T-helper 2 cell treated with Interferon-gamma antibody and Interleukin-4, amounts not matched to agents 100 ng/mL and 5 ng/mL, for 36 hours (primary cell): ENCODE results near the gene CCDC191. TPM values are rescaled to one million over a fixed set of nuclear protein-coding genes. Genes with fewer than 3 reads are reported as not detected.

Experiments
- intact Hi-C: fragments of 100-400 bp; cut with micrococcal nuclease; formaldehyde crosslinking; loops from one replicate; pipeline ENCODE4 v1.15.1; 2023
- total RNA-seq: library from RNA; stranded (reverse); gene quantifications from 2 replicates; pipeline ENCODE4 v1.2.3, GENCODE V29; 2022

The CCDC191 gene, protein sequence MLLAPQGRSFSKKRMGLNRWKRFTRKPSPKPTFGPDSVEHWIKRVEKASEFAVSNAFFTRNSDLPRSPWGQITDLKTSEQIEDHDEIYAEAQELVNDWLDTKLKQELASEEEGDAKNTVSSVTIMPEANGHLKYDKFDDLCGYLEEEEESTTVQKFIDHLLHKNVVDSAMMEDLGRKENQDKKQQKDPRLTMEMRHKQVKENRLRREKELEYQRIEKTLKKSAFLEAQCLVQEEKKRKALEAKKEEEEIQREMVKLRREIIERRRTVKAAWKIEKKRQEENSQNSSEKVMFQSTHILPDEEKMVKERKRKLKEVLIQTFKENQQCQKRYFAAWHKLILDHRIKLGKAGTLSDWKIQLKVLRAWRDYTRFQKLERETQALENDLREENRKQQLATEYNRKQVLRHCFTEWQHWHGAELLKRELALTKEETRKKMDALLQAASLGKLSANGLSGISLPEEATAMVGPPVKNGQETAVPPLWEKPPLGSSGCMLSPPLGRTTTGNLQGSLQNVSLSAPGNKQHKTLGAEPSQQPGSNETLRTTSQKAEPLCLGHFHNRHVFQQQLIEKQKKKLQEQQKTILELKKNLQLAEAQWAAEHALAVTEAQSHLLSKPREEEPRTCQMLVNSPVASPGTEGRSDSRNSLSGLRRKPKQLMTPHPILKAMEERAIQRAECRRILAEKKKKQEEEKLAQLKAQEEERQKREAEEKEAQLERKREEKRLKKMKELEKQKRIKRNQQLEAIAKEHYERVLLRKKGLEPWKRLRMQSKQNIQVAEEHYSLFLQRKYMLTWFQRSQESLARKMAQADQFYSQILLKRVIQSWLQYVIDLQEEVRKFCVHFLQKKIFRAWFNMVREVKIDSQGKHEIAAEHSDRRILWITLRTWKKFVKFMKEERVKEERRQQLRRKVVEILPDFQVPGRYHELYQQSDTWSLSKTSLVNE
- 3.0 TPM in 2 replicates for total RNA-seq

DNA sequence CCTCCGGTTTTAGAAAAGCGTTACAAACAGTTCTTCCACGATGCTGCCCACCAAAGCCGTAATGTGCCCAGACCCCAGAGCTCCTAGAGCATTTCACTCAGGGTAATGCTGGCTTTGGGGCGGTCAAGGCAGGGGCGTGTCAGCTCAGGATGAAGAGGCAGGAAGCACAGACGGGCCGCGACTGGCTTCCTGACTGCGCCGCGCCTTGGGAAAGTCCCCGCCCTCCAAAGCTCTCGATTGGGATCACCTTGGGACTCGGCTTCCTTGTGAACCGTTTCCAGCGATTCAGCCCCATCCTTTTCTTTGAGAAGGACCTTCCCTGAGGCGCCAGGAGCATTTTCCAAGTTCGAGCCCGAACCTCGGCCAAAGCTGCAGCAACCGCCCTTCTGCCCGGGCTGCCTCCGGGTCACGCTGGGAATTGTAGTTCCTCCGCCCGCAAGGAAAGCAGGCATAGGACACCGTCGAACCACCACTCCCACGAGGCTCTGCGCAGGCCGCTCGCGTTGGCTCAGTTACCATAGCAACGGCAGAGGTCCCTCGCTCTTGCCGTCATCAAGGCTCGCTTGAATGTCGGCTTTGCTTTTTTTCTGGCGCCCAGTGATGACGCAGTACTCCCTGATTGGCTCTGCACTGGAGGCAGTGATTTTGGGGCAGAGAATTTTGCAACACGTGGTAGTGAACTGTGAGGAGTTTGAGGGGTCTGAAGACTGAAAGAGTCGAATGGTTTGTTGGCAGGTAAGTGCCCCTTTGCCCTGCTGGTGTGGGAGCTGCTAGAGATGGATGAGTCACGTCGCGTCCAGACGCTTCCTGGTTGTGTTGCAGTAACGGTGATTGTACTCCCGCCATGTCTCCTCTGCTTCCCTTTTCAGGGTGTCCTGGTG, at the start of gene CCDC191, which contains the start of gene QTRT2:
CCDC191 (minus strand) TSS at position 397 of the 881 bp plus-strand sequence; CDS start at position 337, 60 bp downstream.
QTRT2 (plus strand) TSS at position 608 of the 881 bp plus-strand sequence. CDS start 8,521 bp downstream, outside the sequence.
- intact Hi-C loops = loop anchor here (1.0 to 5.0 kb wide), 8 partner anchors 109 to 1726 kb away; partner anchors contain the start of genes GRAMD1C, NAA50, SLC35A5 and USF3

DNA sequence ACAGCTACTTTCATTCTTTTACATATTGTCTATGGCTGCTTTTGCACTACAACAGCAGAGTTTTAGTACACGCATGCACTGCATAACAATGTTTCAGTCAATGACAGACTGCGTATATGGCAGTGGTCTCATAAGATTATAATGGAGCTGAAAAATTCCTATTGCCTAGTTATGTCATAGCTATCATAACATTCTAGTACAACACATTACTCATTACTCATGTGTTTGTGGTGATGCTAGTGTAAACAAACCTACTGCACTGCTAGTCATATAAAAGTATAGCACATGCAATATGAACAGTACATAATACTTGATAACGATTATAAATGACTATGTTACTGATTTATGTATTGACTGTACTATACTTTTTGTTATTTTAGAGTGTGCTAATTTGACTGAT, 48.1 kb upstream of the CCDC191 start:
- intact Hi-C loops = no loop called here

DNA sequence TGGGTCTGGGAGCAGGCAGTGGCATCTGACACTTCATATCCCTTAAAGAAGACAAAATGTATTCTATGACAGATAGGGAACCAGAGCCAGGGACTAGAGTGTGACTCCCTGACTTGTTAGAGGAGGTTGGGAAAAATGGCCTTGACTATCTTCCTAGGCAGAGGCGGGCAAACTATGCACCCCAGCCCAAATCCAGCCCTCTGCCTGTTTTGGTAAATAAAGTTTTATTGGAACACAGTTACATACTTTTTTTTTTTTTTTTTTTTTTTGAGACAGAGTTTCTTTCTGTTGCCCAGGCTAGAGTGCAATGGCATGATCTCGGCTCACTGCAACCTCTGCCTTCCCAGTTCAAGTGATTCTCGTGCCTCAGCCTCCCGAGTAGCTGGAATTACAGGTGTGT, 47.5 kb upstream of the CCDC191 start:
- intact Hi-C loops = no loop called here

DNA sequence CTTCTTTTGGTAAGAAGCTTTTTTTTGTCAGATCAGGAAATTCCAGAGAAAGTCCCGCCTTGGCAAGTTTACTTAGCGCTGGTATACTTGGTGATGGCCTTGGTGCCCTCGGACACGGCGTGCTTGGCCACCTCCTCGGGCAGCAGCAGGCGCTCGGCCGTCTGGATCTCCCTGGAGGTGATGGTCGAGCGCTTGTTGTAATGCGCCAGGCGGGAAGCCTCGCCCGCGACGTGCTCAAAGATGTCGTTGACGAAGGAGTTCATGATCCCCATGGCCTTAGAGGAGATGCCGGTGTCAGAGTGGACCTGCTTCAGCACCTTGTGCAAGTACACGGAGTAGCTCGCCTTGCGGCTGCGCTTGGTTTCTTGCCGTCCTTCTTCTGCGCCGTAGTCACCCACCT, 46.9 kb upstream of the CCDC191 start:
- intact Hi-C loops = no loop called here

DNA sequence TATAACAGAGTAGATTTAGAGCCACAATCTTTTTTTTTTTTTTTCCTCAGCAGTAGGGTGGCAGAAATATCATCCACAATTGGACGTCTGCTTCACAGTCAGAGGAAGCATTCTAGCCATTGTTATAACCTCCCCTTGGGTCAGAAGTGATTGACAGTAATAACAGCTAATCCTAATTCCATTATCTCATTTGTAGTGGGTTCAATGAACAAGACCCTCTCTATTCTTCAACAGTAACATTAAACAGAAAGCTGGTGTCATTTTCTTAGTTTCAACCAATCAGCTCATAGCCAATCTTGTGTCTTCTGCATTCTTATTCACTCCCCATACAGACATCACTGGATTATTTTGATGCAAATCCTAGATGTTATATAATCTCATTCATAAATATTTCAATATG, 44.8 kb upstream of the CCDC191 start:
- intact Hi-C loops = no loop called here

DNA sequence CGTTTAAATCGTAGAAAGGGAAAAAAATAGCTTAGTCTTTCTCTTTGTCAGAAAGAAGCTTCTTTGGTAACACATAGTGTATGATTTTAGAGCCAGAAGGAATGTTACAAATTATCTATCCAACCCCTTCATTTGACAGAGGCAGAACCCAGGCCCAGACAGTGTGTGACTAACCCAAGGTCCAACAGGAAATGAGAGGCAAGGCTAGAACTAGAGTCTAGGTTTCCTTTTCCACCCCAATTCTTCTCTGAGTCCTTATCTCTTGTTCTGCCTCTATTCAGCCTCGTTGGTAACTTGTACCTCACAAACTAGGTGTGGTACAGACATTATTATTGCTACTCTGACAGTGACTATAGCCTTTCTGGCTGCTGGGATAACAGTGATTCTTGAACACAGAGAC, 39.5 kb upstream of the CCDC191 start:
- intact Hi-C loops = no loop called here

DNA sequence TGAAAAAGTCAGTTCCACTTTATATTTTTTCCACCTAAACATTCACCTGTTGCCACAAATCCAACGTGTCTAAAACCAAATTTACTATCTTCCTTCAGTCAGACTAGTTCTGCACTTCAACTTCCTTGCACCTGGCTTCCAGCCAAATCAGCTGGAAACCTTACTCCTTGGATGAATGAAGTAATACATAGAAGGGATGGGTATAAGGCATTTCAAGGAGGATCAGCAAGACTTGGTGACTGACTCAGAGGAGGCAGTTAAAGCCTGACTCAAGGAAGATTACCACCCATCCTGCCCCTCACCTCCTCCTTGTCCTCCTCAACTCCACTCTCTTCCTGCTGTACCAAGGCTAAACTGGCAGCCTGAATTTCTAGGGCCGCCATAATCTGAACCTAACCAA, 37.3 kb upstream of the CCDC191 start:
- intact Hi-C loops = no loop called here

DNA sequence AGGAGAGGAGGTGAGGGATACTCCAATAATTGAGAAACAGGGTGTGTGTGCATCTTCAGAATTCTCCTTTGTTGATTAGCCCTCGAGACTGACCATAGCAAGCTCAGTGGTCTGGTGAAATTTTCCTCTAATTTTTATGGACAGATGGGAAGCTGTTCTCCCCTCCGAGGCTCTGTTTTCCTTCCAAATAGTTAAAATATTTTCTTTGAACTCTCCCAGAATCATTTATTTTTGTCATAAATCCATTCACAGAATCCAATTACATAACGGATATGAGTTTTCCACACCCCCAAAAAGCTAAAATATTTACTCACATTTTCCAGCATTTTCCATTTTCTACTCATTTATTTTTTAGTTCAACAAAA, 36.7 kb upstream of the CCDC191 start:
- intact Hi-C loops = no loop called here

DNA sequence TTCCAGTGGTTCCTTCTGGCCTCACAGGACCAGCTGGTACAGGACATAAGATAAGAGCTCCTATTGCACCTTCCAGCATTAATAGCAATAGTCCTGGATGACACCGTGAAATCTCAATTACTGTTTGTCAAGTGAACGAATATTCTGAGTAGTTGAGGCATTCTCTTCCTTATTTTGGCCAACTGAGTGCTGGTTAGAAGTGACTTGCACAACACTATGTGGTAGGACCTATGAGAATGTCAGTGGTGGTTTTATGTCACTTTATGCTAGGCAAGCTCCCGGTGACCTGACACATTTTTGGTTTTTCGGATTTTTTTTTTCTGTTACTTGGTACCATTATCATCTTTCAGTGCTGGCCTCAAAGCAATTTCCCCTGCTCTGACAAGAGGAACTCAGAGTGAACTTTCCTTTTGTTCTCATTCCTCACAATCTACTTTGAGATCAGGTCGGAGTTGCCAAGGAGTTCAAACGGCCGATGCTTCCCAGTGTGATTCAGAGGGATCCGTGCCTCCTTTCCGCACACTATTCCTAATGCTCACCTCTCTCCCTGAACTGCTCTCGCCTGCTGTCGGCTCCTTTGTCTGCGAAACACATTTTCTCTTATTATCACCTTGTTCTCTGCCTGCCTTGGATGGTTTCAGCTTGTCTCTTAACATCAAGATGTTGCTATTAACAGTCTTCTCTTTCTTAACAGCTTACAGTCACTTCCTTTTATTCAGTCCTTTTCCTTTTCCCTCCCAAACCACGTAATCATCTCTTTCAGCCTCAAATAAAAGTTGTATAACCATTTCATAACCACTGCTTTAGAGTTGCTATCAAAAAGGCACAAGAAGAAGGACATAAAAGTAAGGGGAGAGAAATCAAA, 36.1 kb upstream of the CCDC191 start:
- intact Hi-C loops = no loop called here

DNA sequence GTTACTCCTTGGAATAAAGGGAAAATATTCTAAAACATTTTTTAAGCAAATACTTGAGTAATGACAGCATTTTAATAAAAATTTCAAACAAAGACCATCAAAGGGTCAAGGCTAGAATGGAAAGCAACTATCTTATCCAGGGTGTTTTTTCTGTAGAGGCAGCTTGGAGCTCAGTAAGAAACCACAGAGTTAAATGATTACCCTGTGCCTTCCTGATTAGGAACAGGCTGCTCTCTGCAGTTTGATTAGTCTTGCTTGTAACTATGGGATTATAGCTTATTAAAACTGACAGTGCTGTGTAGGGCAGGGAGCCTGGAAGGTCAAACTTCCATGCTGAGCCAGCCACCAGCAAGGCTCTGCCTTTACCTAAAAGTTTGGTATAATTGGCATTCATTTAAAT, 33.3 kb upstream of the CCDC191 start:
- intact Hi-C loops = no loop called here

DNA sequence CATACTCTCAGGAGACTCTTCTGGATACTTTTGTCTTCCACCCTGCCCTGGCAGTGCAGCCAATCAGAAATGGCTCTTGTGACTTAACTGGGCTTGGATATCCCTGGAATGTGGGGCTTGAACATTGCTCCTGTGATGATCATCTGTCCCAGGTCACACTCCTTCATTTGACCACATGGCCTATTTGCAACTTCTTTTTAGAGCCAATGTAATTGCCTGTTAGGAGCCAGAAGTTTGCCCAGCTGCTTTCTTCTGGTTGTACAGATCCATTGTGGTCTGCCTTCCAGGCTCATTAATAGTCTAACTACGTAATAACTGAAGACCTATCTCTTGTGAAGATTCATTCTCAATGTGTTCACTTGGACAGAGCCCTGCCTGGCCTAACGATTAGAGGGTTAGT, 30.0 kb upstream of the CCDC191 start:
- intact Hi-C loops = no loop called here

DNA sequence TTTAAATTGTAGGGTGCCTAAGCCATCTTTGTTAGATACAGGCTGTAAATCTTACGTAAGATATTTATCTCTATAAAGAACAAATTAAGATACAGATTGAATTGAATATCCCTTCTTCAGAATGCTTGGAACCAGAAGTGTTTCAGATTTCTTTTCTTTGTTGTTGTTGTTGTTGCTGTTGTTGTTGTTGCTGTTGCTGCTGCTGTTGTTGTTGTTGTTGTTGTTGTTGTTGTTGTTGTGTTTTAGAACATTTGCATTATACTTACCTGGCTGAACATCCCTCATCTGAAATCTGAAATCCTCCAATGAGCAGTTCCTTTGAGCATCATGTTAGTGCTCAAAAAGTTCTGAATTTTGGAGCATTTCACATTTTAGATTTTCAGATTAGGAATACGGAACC, 26.8 kb upstream of the CCDC191 start:
- intact Hi-C loops = no loop called here

DNA sequence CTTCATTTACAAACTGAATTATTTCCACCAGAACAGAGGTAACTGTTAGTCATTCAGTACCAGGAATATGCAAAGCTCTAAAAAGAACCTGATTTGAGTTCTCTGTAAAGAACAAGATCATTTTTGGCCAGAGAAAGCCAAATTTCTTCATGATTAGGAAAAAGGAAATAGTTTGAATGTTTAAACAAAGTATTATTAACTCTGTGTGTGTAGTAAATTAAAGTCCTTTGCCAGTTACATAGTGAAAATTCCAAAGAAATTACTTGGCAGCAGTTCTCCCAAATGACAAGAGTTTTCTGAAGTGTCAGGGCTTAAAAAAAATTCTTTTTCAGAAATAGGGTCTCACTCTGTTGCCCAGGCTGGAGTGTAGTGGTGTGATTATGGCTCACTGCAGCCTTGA, 24.7 kb upstream of the CCDC191 start:
- intact Hi-C loops = no loop called here

DNA sequence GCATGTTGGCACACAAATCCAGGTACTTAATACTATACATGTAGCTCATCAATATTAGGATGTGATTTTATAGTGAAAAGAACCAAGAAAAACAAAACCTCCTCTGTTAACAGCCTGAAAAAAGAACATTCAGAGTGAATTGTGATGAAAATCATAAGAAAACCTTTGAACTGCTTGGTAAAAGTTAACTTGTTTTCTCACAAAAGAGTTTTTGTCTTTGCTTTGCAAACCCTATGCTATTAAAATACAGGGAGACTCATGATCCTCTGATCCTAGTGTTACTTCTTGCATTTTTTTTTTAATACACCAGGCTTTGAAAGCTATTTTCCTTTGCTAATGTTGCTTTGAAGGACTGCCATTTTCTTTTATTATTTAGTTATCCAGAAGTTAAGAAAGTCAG, 23.9 kb upstream of the CCDC191 start:
- intact Hi-C loops = no loop called here

DNA sequence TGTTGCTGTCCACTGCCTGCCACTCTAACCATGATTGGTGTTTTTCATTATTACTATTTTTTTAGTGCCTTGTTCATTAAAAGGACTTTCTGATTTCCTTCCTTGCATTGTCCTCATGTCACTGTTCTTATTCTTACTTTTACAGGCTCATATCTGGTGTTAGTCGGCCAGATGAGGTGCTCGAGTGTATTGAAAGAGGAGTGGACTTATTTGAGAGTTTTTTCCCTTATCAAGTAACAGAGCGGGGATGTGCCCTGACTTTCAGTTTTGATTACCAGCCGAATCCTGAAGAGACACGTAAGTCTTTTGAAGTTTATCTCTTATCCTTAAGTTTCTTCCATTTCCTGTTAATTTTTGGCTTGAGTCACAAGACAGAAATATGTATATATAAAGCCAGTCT, 23.4 kb upstream of the CCDC191 start:
- intact Hi-C loops = no loop called here

DNA sequence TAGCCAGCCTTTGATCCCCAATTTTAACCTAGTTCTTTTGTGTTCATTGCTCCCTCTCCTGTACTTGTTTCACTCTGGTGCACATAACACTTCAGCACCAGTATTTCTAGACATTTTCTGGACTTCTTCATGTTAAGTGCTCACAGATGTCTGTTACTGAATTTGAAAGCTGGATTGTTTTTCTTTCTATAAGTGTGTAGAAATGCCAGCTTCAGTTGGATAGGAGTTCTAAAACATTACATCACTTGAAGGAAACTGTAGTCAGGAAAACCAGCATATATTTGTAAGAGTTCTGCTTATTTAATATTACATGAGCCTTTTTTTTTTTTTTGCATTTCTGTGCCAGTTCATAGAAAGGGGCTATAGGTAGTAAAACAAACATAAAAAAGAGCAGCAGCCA, 21.8 kb upstream of the CCDC191 start:
- intact Hi-C loops = no loop called here

DNA sequence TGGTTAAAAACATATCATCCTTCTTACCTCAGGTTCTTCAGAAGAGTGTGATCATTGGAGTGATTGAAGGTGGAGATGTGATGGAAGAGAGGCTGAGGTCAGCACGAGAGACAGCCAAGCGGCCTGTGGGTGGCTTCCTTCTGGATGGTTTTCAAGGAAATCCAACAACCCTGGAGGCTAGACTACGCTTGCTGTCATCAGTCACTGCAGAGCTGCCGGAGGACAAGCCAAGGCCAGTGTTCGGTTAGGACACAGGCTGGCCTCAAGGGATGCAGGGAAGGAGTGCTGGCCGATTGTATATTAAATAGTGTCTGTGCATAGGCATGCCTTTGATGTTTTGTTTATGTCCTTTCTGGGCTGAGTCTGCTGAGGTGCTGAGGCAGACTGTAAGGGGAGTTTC, 20.4 kb upstream of the CCDC191 start:
- intact Hi-C loops = no loop called here

DNA sequence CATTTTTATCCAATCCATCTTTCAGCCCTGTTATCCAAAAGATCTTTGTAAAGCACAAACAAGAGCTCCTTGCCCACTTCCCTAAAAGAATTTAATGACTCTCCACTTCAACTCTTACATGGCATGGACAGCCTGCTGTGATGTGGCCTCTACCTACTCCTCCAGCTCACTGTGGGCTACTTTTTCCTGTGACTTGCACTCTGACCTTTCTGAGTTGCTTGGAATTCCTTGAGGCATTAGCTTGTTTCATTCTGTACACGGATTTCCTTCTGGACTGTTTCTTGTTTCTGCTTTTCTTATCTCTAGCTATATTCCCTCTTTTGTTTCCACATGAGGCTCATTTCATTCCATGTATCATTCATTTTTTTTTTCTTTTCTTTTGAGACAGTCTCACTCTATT, 15.5 kb upstream of the CCDC191 start:
- intact Hi-C loops = no loop called here

DNA sequence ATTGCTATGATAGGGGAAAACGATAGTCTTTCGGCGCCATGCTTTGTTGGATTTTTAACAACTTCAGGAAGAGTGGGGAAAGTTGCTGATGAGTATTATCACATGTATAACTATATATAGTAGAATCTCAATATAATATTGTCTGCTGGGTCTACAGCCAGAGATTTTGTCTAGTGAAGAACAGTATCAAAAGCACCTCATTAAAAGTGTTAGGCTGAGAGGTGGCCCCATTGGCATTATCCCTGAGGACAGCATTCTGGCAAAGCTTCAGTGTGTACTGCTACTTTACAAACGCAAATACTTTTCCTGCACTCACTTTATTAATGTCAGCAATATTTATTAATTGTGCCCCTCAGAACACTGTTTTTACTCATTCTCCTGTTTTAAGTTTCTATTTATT, 12.0 kb upstream of the CCDC191 start:
- intact Hi-C loops = no loop called here

DNA sequence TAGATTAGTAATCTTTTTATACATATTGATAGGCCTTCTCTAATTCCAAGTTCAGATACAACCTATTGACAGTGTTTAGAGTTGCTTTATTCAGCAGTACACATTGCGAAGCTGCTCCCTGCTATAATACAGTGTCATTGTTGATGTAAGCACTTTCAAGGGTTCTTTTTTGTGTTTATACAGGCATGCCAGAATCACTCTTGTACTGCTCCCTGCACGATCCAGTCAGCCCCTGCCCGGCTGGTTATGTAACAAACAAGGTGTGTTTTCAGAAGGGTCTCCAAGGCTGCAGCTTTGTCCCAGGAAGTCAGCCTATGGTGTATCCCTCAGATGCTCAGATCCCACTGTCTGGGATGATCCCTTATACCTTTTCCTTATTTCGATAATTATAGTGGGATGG, 11.5 kb upstream of the CCDC191 start:
- intact Hi-C loops = no loop called here
